ENCODE results near the gene SSBP4.

- TF ChIP-seq EZH2 (IDR thresholded peaks at IDR 0.05): no peak
- peak; percentile 44; the same call in 1 of the 2 replicates for TF ChIP-seq POLR2AphosphoS5 (IDR thresholded peaks at IDR 0.05; ENCODE audit: borderline replicate concordance, low read depth, low read length)
Observed at GRCh38 chr19:18478545-18479311, 59.5 kb downstream of the SSBP4 start.

All from SK-N-MC (cell line).